Measurements from ENCODE around the gene GSN. TPM values are rescaled to one million over a fixed set of nuclear protein-coding genes. Genes with fewer than 3 reads are reported as not detected.

Gene GSN
- polyA plus RNA-seq, 3 donors: 183 to 2,232 (median 1,519) TPM

DNA sequence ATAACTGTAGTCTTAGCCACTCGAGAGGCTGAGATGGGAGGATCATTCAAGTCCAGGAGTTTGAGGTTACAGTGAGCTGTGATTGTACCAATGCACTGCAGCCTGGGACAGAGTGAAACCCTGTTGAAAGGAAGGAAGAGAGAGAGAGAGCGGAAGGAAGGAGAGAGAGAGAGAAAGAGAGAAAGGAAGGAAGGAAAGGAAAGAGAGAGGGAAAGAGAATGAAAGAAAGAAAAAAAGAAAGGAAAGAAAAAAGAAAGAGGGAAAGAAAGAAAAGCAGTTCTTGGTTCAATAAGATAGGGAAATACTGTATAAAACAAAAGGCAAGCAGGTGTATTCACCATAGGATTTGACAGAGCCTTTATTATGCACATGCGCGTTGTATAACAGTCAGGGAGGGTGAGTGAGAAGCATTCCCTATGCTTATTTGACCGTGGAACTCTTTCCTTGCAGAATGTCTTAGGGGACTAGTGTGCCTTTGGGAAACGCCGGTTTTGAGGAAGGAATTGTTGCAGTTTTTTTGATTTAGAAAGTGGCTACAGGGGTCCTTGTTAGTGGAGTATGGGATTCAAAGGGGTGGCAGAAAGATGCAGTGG lies 42.0 kb downstream of the GSN start:
- WGBS, 3 donors: 80 to 93% (median 82%) methylated on average over 7 of the region's 7 CpGs

DNA sequence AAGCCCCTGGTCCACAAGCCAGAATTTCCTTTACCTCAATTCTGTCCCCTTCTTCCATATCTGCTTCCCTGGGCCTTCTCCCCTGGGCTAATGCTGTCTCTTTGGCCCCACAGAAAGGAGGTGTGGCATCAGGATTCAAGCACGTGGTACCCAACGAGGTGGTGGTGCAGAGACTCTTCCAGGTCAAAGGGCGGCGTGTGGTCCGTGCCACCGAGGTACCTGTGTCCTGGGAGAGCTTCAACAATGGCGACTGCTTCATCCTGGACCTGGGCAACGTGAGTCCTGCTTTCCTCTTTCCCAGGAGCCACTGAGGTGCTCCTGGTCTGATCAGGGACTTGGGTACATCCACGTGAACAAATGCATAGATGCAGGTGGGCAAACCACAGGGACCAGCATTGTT lies 42.6 kb downstream of the GSN start:
- WGBS, 3 donors: 73 to 92% (median 79%) methylated on average over 9 of the region's 9 CpGs
- no peak overlapping the region for H3K27ac ChIP-seq (ENCODE audit: low read depth, low read length)

More for the DNA sequence above, 42.0 kb downstream of the GSN start:
- H3K27ac ChIP-seq (ENCODE audit: low read depth, low read length): no peak overlapping the region

GRCh38 chr9:121312169-121312568 lies 44.2 kb downstream of the GSN start:
- H3K27ac ChIP-seq (ENCODE audit: low read depth, low read length): no peak overlapping the region
- WGBS, 3 donors: 89 to 90% (median 89%) methylated on average over 17 of the region's 17 CpGs

DNA sequence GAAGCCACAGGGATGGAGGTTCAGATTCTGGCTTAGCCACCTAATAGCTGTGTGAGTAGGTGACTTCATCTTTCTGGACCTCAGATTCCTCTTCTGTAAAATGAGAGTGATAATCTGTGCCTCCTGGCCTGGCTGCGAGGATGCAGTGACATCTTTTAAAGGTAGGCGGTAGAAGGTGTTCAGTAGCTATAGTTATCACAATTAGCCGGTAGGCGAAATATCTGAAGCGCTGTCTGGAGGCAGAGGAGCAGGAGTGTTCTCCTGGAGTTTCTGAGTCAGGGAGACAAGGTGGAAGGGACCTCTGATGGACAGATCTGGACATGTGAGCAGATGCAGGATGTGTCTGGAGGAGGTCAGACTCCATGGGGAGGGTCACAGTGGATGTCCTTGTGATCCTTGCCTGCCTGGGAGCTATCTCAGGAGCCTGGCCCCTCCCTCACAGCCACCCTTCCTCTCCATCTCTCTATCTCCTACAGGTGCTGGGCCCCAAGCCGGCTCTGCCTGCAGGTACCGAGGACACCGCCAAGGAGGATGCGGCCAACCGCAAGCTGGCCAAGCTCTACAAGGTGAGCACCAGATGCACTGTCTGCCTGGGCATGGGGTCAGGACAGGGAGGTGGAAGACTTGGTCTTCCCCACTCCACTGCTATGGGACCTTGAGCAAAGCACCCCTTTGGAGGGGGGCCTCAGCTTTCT lies 45.6 kb downstream of the GSN start:
- 95 to 98% (median 98%) methylated on average over 10 of the region's 10 CpGs for WGBS, 3 donors
- H3K27ac ChIP-seq (ENCODE audit: low read depth, low read length): no peak overlapping the region

- H3K27ac ChIP-seq (ENCODE audit: low read depth, low read length): no peak overlapping the region
- WGBS, 3 donors: 83 to 93% (median 88%) methylated on average over 6 of the region's 6 CpGs
Observed at GRCh38 chr9:121316378-121316777, 48.4 kb downstream of the GSN start.

GRCh38 chr9:121316852-121317373 lies 49.0 kb downstream of the GSN start:
- 87 to 90% (median 87%) methylated on average over 11 of the region's 11 CpGs for WGBS, 3 donors
- no peak overlapping the region for H3K27ac ChIP-seq (ENCODE audit: low read depth, low read length)

DNA sequence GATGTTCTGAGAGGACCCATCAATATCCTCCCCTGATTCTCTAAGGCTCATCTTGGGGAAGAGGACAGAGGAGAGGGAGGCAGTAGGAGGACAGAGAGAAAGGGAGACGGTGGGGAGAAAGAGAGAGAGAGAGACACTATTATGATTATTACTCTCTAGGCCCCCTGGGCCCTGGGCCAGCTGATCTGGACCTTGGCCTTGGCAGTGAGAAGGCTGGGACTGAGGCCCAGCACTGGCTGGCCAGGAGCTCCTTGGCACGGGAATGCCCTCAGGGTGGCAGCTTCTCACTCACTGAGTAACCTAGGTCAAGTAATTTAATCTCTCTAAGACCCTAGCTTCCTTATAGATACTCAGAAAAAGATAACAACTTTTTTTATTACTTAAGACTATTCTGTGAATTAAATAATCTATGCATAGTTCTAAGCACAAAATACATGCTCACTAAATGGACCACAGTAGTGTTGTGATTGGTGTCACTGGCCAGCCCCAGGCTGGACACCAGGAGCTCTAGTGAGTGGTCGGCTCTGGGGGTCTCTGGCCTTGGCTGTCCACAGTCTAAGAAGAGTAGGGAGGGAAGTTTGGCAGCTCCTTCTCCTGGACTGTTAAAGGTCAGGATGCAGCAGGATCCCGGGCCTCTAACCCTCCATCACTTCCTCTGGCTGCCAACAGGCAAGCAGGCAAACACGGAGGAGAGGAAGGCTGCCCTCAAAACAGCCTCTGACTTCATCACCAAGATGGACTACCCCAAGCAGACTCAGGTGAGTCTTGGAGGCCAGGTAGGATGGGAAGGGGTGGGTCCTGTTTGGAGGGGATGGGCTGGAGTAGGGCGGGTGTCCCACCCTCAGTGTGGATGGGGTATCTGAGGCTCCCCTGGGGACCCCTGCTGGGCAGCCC lies 50.0 kb downstream of the GSN start:
- H3K27ac ChIP-seq (ENCODE audit: low read depth, low read length): peak overlapping the region; percentile 11

DNA sequence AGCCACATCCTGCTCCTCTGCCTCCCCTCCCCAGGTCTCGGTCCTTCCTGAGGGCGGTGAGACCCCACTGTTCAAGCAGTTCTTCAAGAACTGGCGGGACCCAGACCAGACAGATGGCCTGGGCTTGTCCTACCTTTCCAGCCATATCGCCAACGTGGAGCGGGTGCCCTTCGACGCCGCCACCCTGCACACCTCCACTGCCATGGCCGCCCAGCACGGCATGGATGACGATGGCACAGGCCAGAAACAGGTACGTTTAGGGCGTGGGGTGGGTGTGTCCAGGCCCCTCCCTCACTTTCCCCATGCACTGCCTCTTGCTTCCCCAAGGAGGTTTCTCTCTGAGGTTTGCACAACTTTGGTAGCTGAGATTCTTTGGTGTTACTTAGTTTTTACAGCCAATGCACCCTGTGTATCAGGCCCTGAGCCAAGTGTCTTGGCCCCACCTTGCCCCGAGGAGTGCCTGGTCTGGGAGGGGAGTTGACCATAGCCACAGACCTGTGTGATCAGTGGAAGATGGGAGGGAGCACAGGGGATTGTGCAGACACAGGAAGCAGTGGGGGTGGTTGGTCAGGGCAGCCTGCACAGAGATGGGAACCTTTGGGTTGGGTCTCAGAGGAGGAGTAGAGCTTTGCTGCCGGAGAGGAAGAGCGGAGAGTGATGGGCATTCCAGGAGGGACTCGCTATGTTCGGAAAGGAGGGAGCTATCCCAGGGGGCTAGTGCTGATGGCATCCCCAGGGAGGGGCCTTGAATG lies 50.8 kb downstream of the GSN start:
- 82 to 90% (median 88%) methylated on average over 18 to 19 of the region's 19 CpGs for WGBS, 3 donors
- peak overlapping the region; percentile 4 for H3K27ac ChIP-seq (ENCODE audit: low read depth, low read length)

More for the DNA sequence above, 50.0 kb downstream of the GSN start:
- 40 to 54% (median 47%) methylated on average over 6 of the region's 6 CpGs for WGBS, 3 donors

GRCh38 chr9:121319383-121319780 lies 51.4 kb downstream of the GSN start:
- H3K27ac ChIP-seq (ENCODE audit: low read depth, low read length): no peak overlapping the region
- WGBS, 3 donors: 92 to 93% (median 93%) methylated on average over 5 of the region's 5 CpGs

DNA sequence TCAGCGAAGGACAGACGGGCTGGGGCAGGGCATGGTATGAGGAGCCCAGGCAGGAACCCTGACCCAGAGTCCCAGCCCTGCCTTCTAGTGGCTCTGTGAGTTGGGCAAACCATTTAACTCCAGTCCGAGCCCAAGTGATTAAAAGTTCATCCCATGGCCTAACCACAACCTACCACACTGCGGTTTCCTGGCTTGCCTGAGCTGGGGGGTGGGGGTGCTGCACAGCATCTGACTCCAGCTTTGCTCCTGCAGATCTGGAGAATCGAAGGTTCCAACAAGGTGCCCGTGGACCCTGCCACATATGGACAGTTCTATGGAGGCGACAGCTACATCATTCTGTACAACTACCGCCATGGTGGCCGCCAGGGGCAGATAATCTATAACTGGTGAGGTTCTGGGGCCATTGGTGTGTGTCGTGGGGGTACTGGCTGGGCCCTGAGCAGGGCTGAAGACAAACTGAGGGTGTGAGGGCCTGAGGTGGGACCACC lies 53.1 kb downstream of the GSN start:
- 63 to 95% (median 68%) methylated on average over 10 of the region's 10 CpGs for WGBS, 3 donors
- peak overlapping the region; percentile 5 for H3K27ac ChIP-seq (ENCODE audit: low read depth, low read length)

DNA sequence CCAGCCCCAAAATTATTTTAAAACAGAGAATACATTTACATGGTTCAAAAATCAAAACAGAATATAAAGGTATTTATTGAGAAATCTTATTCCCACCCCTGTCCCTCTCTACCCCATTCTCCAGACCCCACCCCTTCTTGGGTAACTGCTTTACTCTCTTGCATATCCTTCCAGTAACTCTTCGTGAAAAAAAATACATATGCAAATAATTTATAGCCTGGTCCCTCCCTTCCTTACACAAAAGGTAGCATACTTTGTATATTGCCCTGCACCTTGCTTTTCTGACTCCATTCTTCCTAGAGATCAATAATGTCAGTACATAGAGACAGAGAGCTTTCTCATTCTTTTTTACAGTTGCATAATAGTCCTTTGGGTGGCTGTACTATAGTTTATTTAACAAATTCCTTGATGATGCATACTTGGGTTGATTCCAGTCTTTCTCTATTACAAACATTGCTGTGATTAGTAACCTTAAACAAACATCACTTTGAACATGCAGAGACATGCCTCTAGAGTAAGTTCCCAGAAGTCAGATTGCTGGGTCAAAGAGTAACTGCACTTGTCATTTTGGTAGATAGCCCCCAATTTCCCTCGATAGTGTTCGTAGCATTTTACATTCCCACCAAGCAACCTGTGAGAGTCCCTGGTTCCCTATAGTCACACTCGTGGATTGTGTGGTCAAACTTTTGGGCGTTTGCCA lies 54.2 kb downstream of the GSN start:
- no peak overlapping the region for H3K27ac ChIP-seq (ENCODE audit: low read depth, low read length)
- 30 to 42% (median 32%) methylated on average over 5 of the region's 5 CpGs for WGBS, 3 donors

GRCh38 chr9:121322737-121323448 lies 54.9 kb downstream of the GSN start:
- WGBS, 3 donors: 54 to 93% (median 60%) methylated on average over 10 of the region's 10 CpGs
- H3K27ac ChIP-seq (ENCODE audit: low read depth, low read length): peak overlapping the region; percentile 12

DNA sequence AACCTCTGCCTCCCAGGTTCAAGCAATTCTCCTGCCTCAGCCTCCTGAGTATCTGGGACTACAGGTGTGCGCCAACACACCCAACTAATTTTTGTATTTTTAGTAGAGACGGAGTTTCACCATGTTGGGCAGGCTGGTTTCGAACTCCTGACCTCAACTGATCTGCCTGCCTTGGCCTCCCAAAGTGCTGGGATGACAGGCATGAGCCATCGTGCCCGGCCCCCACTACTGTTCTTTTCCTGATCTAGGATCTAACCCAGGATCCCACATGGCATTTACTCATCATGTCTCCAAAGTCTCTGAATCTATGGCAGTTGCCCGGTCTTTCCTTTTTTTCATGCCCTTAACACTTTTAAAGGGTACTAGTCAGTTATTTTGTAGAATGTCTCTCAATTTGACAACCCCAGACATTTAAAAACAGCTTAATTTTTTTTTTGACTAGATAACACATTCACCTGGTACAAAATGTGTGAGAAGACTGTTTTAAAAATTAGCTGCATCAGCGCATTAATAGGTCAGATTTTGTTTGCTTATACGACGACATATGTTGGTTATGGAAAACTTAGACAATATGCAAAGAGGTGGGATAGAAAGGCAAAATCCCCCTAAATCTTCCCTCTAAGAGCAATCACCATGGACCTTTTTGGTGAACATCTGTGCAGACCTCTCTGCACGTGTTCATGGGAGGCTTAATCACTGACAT lies 55.6 kb downstream of the GSN start:
- 85 to 93% (median 89%) methylated on average over 10 of the region's 10 CpGs for WGBS, 3 donors
- H3K27ac ChIP-seq (ENCODE audit: low read depth, low read length): no peak overlapping the region

- no peak overlapping the region for H3K27ac ChIP-seq (ENCODE audit: low read depth, low read length)
- WGBS, 3 donors: 83 to 92% (median 86%) methylated on average over 4 to 5 of the region's 5 CpGs
Observed at GRCh38 chr9:121324316-121324715, 56.4 kb downstream of the GSN start.

DNA sequence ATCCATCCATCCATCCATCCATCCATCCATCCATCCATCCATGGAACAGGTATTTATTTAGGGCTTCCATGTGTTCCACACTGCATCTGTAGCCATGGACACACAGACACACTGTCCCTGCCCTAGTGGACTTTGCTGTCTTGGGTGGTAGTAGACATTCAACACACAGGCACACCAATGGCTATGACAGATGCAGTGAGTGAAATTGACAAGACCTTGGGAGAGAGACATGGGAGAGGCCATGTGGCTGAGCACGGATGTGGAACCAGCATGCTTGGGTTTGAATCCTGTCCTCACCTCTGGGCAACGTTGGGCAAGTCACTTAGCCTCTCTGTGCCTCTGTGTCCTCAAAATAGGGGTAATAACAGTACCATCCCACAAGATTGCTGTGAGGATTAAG lies 56.8 kb downstream of the GSN start:
- WGBS, 3 donors: 72 to 92% (median 77%) methylated on average over 2 of the region's 2 CpGs

DNA sequence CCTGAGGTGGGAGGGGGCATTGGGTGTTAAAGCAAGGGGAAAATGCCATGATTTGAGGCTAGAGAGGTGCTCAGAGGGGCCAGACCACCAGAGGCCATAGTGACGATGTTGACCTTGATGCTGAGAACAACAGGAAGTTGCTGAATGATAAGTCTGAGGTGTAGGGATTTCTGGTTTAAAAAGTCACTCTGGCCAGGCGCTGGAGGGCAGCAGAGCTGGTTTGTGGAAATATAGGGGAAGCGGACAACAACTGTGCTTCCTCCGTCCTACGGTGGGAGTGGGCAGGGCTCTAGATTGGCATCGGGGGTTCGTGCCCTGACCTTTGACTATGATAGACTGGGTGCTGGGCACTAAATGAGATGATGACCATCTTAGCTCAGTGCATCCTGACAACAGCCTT lies 57.4 kb downstream of the GSN start:
- WGBS, 3 donors: 45 to 75% (median 54%) methylated on average over 7 of the region's 7 CpGs
- peak overlapping the region; percentile 87 for H3K27ac ChIP-seq (ENCODE audit: low read depth, low read length)

More for the DNA sequence above, 56.8 kb downstream of the GSN start:
- H3K27ac ChIP-seq (ENCODE audit: low read depth, low read length): peak overlapping the region; percentile 87

Measured in adipose tissue (tissue), 3 donors.